ENCODE measurements around the gene PLK4.
"Not testable (repeated sequence)": the region's sequence is repeated elsewhere in the genome, so short reads cannot be mapped to it uniquely, and the experiment has no call there.

The PLK4 gene

DNA sequence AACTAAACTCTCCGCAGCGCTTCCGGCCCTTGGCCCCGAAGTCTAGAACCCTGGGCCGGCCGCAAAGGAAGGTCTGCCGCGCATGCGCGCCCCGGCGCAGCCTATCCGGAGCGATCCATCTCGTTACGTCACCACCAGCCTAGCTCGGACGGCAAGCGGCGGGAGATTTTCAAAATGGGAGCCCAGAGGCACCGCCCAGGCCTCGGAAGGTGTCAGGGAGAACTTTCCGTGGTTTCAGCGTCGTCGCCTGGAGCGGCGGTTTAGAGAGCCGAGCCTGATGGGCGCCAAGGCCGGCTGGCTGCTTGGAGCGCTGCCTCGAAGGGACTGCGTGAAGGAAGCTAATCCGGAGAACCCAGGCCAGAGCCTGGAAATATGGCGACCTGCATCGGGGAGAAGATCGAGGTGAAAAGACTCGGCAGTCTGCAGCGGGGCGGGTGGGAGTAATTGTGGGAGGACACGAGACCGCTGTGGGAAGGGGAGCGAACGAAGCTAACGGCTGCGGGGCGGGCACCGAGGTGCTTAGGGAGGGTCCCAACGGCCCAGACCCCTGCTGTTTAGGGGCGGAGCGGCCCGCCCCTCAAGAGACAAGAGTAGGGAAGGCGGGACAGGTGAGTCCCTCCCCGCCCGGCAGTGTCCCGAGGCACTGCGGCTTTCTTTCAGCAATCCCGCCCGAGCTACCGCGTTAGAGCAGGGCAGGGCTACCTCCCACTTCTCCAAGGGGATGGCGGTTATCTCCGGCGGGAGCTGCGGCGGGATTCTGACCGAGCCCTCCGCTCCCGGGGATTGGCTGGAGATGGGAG lies at the start of gene PLK4:
Gene PLK4 (plus strand): TSS at position 131 of the 800 bp plus-strand sequence. CDS start 242 bp downstream, at position 373.
- DNase-seq: peak; percentile 90

DNA sequence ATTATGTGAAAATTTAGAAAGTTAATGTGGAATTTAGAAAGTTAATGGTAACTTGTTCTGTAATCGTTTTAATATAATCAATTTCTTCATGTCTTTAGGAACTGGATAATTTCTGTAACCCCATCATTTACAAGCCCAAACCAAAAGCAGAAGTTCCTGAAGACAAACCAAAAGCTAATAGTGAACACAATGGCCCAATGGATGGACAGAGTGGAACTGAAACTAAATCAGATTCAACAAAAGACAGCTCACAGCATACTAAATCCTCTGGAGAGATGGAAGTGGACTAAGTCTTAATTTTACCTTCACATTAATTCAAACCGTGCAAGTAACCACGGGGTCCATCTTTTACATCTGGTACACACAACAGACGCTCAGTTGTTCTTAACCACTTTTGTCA lies 48.1 kb upstream of the PLK4 start:
- DNase-seq: no peak

- no peak for DNase-seq
These were observed 36.7 kb upstream of the PLK4 start for GRCh38 chr4:127843704-127844600.

GRCh38 chr4:127844601-127845116 lies 36.0 kb upstream of the PLK4 start:
- DNase-seq: no peak

- no peak for DNase-seq
These were observed 34.6 kb upstream of the PLK4 start for GRCh38 chr4:127846061-127846460.

GRCh38 chr4:127846765-127847164 lies 33.9 kb upstream of the PLK4 start:
- no peak for DNase-seq

DNA sequence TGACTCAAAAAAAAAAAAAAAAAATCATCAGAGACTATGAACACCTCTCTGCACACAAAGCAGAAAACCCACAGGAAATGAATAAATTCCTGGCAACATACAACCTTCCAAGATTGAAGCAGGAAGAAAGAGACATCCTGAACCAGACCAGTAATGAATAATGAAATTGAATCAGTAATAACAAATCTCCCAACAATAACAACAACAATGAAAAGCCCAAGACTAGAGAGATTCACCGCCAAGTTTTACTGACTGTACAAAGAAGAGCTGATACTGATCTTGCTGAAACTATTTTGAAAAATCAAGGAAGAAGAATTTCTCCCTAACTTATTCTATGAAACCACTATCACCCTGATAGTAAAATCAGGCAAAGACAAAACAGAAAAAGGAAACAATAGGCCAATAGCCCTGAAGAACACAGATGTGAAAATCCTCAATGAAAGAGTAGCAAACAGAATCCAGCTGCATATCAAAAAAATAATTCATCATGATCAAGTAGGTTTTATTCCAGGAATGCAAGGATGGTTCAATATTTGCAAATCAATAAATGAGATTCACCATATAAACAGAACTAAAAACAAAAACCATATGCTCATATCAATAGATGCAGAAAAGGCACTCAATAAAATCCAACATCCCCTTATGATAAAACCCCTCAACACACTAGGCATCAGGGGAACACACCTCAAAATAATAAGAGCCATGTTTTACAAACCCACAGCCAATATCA lies 31.0 kb upstream of the PLK4 start:
- DNase-seq: no peak

- DNase-seq: no peak
These were observed 28.0 kb upstream of the PLK4 start for GRCh38 chr4:127852661-127853060.

DNA sequence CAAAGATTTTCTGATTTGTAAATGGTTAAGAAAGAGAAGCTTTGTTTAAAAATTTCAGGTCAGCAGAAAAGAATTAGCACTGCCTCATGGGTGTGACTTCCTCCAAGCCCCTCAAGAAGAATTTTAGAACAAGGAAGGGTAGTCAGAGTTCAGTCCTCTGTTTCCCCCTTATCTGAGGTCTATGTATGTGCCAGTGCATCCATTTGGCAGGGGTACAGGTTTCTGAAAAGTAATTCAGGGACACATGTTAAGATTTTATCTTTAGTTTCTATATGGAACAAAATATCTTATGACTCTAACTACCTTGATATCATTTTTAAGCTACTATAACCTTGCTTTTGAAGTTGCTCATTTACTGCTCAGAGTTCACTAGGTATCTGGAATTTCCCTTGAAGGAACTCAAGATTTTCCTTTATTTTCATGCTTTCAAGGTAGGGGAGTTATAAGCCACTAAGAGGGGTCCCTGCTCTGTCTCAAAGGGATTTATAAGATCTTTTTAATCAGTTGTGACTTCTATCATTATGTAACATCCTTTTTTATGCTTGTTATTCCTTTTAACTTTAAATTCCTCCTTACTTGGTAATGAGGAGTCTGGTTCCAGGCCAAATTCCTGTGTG lies 24.4 kb upstream of the PLK4 start:
- DNase-seq: no peak

DNA sequence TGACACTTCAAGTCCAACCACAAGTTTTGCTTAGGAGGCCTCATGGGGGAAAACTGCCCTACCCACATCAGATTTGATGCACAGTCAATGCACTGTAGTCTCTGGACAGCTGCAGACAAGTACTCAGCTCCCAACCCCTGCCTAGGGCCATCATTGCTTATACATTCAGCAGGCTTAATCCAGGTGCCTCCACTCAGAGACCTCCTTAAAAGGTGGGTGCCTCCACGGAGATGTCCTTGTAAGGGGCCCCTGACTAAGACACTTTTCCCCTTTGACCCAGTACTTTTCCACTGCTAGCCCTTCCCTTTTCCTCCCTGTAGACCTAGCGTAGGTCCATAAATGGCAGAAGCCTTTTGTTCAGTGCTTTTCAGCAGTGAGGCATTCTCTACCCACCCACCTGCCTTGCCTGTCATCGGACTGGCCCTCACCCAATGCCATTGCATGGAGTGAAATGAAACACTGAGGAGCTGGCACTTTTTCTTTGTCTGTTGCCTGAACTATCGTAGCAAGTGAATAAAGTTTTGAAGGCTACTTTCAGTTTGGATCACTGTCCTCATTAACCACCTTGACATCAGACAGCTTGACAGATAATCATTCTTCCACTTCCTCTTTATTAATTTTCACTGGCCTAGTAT lies 23.8 kb upstream of the PLK4 start:
- DNase-seq: no peak

DNA sequence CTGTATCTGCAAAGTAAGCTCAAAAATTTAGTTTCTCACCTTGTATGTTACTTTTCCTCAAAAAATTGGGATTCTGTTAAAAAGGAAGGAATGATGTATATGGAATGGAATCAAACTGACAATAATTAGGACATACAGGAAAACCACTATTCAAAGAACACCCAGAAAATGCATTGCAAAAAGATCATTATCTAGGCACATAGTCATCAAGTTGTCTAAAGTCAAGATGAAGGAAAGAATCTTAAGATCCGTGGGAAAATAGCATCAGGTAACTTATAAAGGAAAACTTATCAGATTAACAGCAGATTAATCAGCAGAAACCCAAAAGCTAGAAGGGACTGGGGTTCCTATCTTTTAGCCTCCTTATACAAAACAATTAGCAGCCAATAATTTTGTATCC lies 23.1 kb upstream of the PLK4 start:
- no peak for DNase-seq

DNA sequence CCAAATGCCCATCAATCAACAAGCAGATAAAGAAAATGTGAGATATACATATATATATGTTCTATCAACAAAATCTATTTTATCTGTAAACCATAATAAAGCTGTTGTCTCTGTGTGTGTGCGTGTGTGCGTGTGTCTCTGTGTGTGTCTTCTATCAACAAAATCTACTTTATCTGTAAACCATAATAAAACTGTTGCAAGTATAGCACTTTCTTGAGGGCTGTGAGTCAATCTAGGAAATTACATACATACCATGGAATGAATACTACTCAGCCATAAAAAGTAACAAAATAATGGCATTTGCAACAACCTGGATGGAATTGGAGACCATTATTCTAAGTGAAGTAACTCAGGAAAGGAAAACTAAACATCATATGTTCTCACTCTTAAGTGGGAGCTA lies 12.5 kb upstream of the PLK4 start:
- DNase-seq: no peak

DNA sequence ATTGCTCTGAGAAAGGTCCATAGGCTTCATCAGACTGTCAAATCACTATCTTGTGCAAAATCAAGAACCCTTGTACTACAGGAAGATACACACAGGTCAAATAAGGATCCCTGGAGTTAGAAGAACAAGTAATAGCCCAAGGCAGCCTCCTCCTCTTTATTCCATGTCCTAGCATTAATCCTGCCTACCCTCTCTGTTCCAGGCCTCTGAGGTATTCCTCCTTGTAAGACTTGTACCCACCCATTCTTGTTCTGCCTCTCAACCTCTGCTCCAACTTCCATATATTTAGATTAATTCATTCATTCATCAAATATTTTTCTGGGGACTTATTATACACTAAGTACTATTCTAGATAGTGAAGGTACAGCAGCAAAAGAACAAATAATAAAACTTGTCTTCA lies 10.4 kb upstream of the PLK4 start:
- no peak for DNase-seq

DNA sequence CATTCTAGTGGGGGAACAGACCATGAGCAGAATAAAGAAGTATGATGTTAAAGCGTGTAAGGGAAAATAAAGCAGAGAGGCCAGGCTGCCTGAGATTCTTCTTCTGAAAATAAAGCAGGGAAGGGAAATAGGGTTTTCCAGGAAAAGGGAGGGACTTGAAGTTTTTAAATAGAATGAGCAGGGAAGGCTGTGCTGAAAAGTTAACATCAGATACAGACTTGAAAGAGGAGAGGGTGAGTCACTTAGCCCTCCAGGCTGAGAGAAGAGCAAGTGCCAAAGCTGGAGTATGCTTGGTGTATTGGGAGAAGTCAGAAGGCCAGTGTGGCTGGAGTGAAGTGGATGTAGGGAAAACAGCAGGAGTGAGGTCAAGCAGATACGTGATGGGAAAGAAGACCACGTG lies 10.0 kb upstream of the PLK4 start:
- no peak for DNase-seq

GRCh38 chr4:127875791-127876190 lies 4.9 kb upstream of the PLK4 start:
- DNase-seq: no peak

DNA sequence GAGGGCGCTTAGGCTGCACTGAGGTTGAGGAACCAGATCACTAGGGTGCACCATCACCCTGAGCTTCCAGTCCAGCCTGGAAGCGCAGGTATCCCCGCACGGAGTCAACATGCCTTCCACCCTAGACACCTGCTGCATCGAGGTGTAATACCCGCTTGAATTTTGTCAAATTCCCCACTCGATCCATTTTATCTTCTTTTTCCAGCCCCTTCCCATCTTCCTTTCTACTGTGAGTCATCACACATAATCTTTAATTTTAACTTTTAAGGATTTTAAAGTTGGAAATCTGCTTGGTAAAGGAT lies 821 bp downstream of the PLK4 start:
- no peak for DNase-seq

GRCh38 chr4:127888559-127888958 lies 7.9 kb downstream of the PLK4 start:
- DNase-seq: peak; percentile 60

DNA sequence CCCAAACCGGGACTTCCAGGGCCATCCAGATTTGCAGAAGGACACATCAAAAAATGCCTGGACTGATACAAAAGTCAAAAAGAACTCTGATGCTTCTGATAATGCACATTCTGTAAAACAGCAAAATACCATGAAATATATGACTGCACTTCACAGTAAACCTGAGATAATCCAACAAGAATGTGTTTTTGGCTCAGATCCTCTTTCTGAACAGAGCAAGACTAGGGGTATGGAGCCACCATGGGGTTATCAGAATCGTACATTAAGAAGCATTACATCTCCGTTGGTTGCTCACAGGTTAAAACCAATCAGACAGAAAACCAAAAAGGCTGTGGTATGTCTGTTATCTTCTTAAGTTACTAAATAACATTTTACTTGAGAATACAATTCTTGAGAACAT lies 9.2 kb downstream of the PLK4 start:
- DNase-seq: no peak

- no peak for DNase-seq
These were observed 15.4 kb downstream of the PLK4 start for GRCh38 chr4:127896069-127896468.

GRCh38 chr4:127896528-127896927 lies 15.8 kb downstream of the PLK4 start:
- no peak for DNase-seq

- DNase-seq: not testable (repeated sequence)
These were observed 19.0 kb downstream of the PLK4 start for GRCh38 chr4:127899682-127900081.

GRCh38 chr4:127905029-127905428 lies 24.3 kb downstream of the PLK4 start:
- DNase-seq: no peak

Measured in NCI-H1694 (cell line).